HepG2 (cell line): Measurements from ENCODE around the gene GPR55.
"Not testable (repeated sequence)": the region's sequence is repeated elsewhere in the genome, so short reads cannot be mapped to it uniquely, and the experiment has no call there.

Experiments used
- FOXM1 ChIP-seq: sonication (generic); formaldehyde crosslinking; IDR thresholded peaks from 2 replicates; pipeline ENCODE4 v1.5.0; 2020; ENCODE audit warnings: missing genetic modification reagents
- KLF16 ChIP-seq, 2 experiments: sonication (generic) in 1 of 2; formaldehyde crosslinking in 1 of 2; IDR thresholded peaks; 2 replicates each; pipeline versions ENCODE4 v1.6.1 to v1.8.0; 2016 to 2023; ENCODE audit warnings: missing genetic modification reagents in 2 of 2, missing compliant biosample characterization in 1 of 2
- POLR2A ChIP-seq, 2 experiments: IDR thresholded peaks; 2 replicates each; pipeline ENCODE4 v1.6.1; 2011; ENCODE audit warnings: low read depth in 2 of 2, low read length in 2 of 2, mild to moderate bottlenecking in 1 of 2, moderate library complexity in 1 of 2; ENCODE audit not compliant: insufficient read depth in 1 of 2
- POLR2AphosphoS5 ChIP-seq: IDR thresholded peaks from 2 replicates; pipeline ENCODE4 v1.6.1; 2012; ENCODE audit warnings: low read depth, low read length
- TGIF2 ChIP-seq: IDR thresholded peaks from 2 replicates; pipeline ENCODE4 v1.6.1; 2016; ENCODE audit warnings: control low read depth, missing compliant biosample characterization
- ZFP37 ChIP-seq: sonication (generic); formaldehyde crosslinking; IDR thresholded peaks from 2 replicates; pipeline ENCODE4 v1.4.0; 2020; ENCODE audit warnings: missing genetic modification reagents, borderline replicate concordance
- ZNF615 ChIP-seq: sonication (generic); formaldehyde crosslinking; IDR thresholded peaks from 2 replicates; pipeline ENCODE4 v1.5.0; 2020; ENCODE audit warnings: mild to moderate bottlenecking, missing genetic modification reagents, borderline replicate concordance
- ZNF644 ChIP-seq: IDR thresholded peaks from 2 replicates; pipeline ENCODE4 v1.6.1; 2016; ENCODE audit warnings: low read depth
- ZNF790 ChIP-seq: sonication (generic); formaldehyde crosslinking; IDR thresholded peaks from 2 replicates; pipeline ENCODE4 v1.8.0; 2022; ENCODE audit warnings: missing genetic modification reagents, mild to moderate bottlenecking, borderline replicate concordance
- ZNF891 ChIP-seq: sonication (generic); formaldehyde crosslinking; IDR thresholded peaks from 2 replicates; pipeline ENCODE4 v1.5.0; 2020; ENCODE audit warnings: mild to moderate bottlenecking, missing genetic modification reagents
- ZSCAN29 ChIP-seq: sonication (generic); formaldehyde crosslinking; conservative IDR thresholded peaks from 2 replicates; pipeline ENCODE4 v1.4.0; 2020; ENCODE audit warnings: mild to moderate bottlenecking, missing genetic modification reagents

GRCh38 chr2:230968314-230968713 lies 43.3 kb upstream of the GPR55 start:
- TF ChIP-seq ZNF615 (CRISPR knock-in tag); TGIF2; KLF16 (CRISPR knock-in tag; IDR thresholded peaks at IDR 0.05); FOXM1 (CRISPR knock-in tag); POLR2AphosphoS5; ZNF644 (CRISPR knock-in tag); POLR2A (IDR thresholded peaks at IDR 0.05; ENCODE audit: insufficient read depth in 1 of 2, low read depth in 2 of 2, low read length in 2 of 2); ZFP37; ZSCAN29 (CRISPR knock-in tag); ZNF790 (CRISPR knock-in tag); ZNF891 (CRISPR knock-in tag): not testable (repeated sequence)
